SKM-1 (cell line): ENCODE measurements around the gene ASXL1.

Experiments used
- DNase-seq: peaks from one replicate; lab custom pipeline; 2025; ENCODE audit not compliant: unreplicated experiment; lab: John Stamatoyannopoulos, UW

Gene ASXL1

GRCh38 chr20:32437391-32438074, 79.4 kb downstream of the ASXL1 start:
- DNase-seq = no peak

GRCh38 chr20:32438331-32438858, 80.3 kb downstream of the ASXL1 start:
- DNase-seq = no peak

- DNase-seq = no peak
These were observed 81.2 kb downstream of the ASXL1 start for GRCh38 chr20:32439132-32439829.

- no peak for DNase-seq
These were observed 82.1 kb downstream of the ASXL1 start for GRCh38 chr20:32440069-32440757.

DNA sequence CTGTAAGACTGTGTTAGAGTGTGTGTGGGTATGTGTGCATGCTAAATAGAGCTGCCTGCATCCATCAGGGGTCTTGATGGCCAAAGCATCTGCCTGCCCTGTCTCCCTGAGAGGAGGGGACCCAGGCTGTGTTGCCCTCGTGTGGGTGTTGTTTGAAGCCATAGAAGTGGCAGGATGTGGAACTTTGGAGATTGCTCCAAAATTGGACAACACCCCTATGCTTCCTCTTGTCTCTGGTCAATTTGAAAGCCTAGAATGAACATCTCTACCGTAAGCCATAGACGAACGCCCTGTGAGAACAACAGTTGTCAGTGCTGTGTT, 82.6 kb downstream of the ASXL1 start:
- DNase-seq = no peak

- DNase-seq = no peak
These were observed 83.5 kb downstream of the ASXL1 start for GRCh38 chr20:32441638-32442037.

DNA sequence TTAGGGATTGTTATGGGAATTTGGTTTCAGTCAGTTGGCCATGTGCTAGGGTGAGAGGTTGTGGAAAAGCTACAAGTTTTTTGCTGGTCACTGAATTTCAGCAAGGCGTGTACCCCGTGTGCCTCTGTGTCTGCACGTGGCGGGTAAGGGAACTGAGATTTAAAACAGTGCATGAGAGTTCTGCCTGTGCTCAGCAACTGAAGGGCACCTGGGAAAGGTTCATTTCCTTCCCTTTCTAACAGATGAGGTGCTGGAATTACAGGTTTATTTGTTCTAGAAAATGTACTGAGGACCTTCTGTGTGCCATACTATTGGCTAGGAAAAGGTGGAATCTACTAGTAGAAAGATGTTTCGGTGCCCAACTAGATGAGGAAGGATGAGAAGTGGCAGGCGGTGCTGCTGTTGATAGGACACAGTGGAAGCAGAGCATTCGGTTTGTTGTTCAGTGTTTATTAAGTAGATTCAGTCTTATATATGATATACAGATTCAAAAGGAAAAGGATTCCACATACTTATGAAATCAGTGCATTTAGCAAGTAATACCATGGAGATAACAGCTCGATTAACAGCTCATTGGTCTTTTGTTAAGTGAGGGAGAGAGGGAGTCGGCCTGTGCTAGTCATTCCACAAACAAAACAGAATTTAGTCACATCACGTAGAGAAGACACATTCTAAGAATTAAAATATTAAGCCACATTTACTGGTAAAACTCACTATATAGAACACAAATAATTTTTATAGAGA, 84.7 kb downstream of the ASXL1 start:
- no peak for DNase-seq

GRCh38 chr20:32443386-32443974, 85.3 kb downstream of the ASXL1 start:
- DNase-seq = no peak

GRCh38 chr20:32444474-32445220, 86.5 kb downstream of the ASXL1 start:
- no peak for DNase-seq

DNA sequence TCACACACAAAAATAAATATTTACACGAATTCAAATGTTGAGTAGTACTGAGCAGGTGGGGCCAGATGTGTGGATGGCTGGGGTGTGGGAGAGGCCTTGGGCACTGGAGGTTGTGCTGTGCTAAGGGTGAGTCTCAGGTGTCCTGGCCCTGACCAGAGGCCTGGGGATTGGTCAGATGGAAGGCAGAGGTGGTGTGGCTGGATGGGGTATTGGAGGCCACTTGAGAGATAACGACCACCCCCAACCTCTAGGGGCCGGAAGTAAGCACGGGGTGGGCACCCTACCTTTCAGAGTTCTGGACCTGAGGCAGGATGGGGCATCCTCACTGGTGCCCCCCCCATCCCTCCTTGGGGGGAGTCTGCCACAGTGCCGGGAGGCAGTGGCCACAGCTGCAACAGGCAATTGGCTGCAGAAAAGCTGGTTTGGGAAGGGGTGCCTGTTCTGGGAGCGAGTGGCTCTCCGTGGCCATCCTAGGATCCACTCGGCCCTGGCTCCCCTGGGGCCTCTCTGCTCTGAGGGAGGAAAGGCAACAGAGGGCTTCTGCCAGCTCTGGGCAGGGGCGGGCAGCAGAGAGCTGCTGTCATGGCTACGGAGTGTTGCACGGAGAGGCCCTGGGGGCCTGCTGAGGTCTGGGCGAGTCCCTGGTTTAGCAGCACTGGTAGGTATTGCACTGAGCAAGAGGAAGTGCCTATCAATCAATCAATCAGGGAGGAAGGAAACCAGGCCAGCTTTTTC, 87.6 kb downstream of the ASXL1 start:
- no peak for DNase-seq

- no peak for DNase-seq
These were observed 88.4 kb downstream of the ASXL1 start for GRCh38 chr20:32446301-32447100.

DNA sequence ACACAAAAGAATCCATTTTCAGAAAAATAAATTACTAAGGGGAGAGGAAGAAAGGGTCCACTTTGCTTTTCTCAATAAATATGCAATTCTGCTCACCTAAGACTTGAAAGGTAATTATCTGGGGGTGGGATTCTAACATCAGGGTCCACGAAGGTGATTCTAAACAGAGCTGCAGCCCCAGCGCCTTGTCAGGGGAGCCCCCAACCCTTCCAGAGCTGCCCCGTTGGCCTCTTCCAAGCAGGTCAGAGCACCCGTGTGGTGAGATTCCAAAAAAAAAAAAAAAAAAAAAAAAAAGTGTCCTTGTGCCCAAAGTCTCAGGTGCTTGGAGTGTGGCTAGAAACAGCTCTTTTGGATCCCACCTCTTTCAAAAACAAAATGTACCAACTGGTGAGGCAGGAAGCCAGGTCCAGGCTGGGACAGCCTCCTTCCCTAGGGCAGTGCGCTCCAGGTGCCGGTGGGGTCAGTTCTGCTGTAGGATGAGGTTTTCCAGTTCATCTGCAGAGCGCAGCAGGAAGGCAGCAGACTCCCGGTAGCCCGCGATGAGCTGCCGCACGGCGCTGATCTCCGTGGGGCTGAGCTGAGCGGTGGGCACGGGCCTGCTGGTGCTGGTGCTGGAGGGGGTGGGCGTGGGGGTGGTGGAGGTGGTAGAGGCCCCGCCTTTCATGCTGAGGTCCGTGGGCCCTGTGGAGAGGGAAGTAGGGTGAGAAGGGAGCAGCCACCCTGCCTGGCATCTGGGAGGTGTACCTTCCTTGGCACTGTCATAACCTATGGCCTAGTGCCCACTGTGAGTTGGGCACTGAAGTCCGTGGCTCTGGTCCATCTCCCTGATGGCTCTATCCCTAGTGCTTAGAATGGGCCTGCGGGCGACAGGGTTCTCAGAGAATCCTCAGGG, 89.3 kb downstream of the ASXL1 start:
- no peak for DNase-seq

- DNase-seq = no peak
These were observed 90.3 kb downstream of the ASXL1 start for GRCh38 chr20:32448306-32449056.

DNA sequence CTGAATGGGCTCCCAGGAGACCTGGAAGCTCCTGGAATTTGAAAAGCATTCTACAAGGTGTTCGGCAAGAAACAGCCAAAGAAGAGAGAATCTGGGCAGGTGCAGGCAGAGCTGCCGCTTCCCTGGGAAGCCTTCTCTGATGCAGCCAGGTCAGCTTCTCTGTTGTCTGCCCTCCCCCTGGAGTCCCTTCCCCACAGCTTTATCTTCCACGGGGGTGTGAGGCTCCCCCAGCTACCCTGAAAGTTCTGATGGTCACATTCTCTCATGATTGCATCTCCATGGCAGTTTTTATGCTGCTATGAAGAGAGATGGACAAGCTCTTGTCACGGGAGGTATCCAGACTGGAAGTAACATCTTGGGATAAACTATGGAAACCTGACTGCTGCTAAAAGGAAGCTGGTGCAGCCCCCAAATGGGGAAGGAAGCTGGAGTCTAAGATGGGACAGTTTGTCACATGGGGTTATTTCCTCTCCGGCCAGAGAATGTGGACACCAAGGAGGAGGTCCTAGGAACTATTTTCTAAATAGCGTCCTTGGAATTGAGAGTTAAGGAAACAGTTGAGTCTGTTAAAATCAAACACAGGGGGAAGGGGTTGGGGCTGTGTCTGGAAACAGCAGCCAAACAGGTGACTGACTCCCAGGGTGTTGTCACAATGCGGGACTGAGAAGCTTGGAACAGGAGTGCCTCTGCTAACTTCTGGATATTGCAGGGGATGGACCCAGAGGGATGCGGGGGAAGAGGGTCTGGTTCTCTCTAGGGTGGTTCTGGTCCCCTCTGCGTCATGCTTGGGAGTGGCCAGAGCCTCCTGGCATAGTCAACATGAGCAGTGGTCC, 91.1 kb downstream of the ASXL1 start:
- DNase-seq = no peak

- no peak for DNase-seq
These were observed 91.8 kb downstream of the ASXL1 start for GRCh38 chr20:32449890-32450401.

GRCh38 chr20:32450484-32451061, 92.4 kb downstream of the ASXL1 start:
- DNase-seq = no peak
